ENCODE measurements around the gene ANTXR1. TPM values are rescaled to one million over a fixed set of nuclear protein-coding genes. Genes with fewer than 3 reads are reported as not detected.

ANTXR1 gene
- total RNA-seq (ENCODE audit: low replicate concordance): 48.0 and 90.3 TPM in 2 replicates

GRCh38 chr2:69013142-69013839, at the start of gene ANTXR1:
ANTXR1 (plus strand) TSS chr2:69013179; CDS start chr2:69013500, 321 bp downstream.

GRCh38 chr2:68974251-68974650, 38.7 kb upstream of the ANTXR1 start, which contains the start of gene GKN1:
GKN1 (plus strand) TSS chr2:68974636; CDS start chr2:68974678, 42 bp downstream.

Other genes with a start within 250 kb of the ANTXR1 start
- not detected in 2 replicates for gene BMP10, start 141.8 kb upstream of the ANTXR1 start, total RNA-seq (ENCODE audit: low replicate concordance)
- 0.23 TPM in 1 of 2 replicates, not detected in the other for gene GKN2, start 60.3 kb upstream of the ANTXR1 start, total RNA-seq (ENCODE audit: low replicate concordance)
- gene GKN1, start 38.5 kb upstream of the ANTXR1 start, total RNA-seq (ENCODE audit: low replicate concordance): not detected in 2 replicates